Sigmoid colon (tissue), 4 donors: ENCODE data around the gene LMNTD2.

Source experiments
- CTCF ChIP-seq, 4 experiments: fragments of 450-650 bp in 3 of 4; fragments of 200-600 bp in 1 of 4; IDR thresholded peaks; one replicate each; pipeline ENCODE4 v1.5.1; 2016 to 2019; ENCODE audit warnings: antibody characterized with exemption in 4 of 4, mild to moderate bottlenecking in 3 of 4, moderate library complexity in 2 of 4
- EP300 ChIP-seq, 4 donors: sonication (generic); formaldehyde crosslinking; IDR thresholded peaks; one replicate each; pipeline ENCODE4 v1.6.1; 2017; ENCODE audit warnings: antibody characterized with exemption in 4 of 4

- TF ChIP-seq EP300 (IDR thresholded peaks at IDR 0.05), result no peak
- no peak for TF ChIP-seq CTCF (IDR thresholded peaks at IDR 0.05)
Observed at GRCh38 chr11:541433-541885, 19.1 kb downstream of the LMNTD2 start.
